HepG2 (cell line): ENCODE results near the gene DDX28.

Experiments
- EP300 ChIP-seq, 3 experiments: sonication (generic) in 1 of 3; formaldehyde crosslinking in 1 of 3; IDR thresholded peaks; 2 replicates each; pipeline versions ENCODE4 v1.5.1 to v1.6.1; 2011 to 2020; ENCODE audit warnings: low read depth in 2 of 3, low read length in 2 of 3, borderline replicate concordance in 1 of 3, improper control_type of control experiment in 1 of 3, mild to moderate bottlenecking in 1 of 3, missing genetic modification reagents in 1 of 3, moderate library complexity in 1 of 3
- FOXM1 ChIP-seq: sonication (generic); formaldehyde crosslinking; IDR thresholded peaks from 2 replicates; pipeline ENCODE4 v1.5.0; 2020; ENCODE audit warnings: missing genetic modification reagents
- HDAC2 ChIP-seq: sonication (generic); formaldehyde crosslinking; IDR thresholded peaks from 2 replicates; pipeline ENCODE4 v1.4.0; 2020; ENCODE audit warnings: missing genetic modification reagents
- ZNF546 ChIP-seq: sonication (generic); formaldehyde crosslinking; conservative IDR thresholded peaks from 2 replicates; pipeline ENCODE4 v1.8.1; 2023; ENCODE audit warnings: mild to moderate bottlenecking, missing genetic modification reagents
- ZNF841 ChIP-seq: sonication (generic); formaldehyde crosslinking; IDR thresholded peaks from 2 replicates; pipeline ENCODE4 v1.8.1; 2023; ENCODE audit warnings: missing genetic modification reagents, borderline replicate concordance
- TF ChIP-seq, protein P1 (sequence below): sonication (generic); formaldehyde crosslinking; IDR thresholded peaks from 2 replicates; pipeline ENCODE4 v1.5.0; 2020; ENCODE audit warnings: mild to moderate bottlenecking, missing genetic modification reagents, moderate library complexity
- TF ChIP-seq, protein P2 (sequence below): sonication (generic); formaldehyde crosslinking; IDR thresholded peaks from 2 replicates; pipeline ENCODE4 v1.8.1; 2023; ENCODE audit warnings: missing genetic modification reagents, inconsistent platforms, borderline replicate concordance

DNA sequence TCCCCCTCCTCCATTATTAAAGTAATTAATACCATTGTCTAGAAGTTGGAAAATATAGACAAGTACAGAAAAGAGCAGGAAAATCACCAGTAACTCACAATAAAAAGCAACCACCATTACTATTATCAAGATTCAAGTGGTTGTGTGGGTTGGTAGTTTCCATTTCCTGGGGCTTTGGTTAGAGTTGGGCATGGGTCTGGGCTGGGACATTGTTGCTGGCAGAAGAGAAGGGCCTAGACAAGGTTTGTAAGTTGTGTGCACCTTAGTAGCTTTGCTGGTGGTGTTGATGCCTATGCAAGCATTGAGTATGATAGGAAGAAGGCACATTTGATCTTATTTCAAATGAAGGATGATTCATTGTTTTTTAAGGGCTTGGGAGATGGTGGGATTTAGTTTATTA, 36.8 kb upstream of the DDX28 start:
- TF ChIP-seq EP300 (IDR thresholded peaks at IDR 0.05; ENCODE audit: low read depth in 2 of 2, low read length in 2 of 2) (no peak), EP300 (CRISPR knock-in tag; IDR thresholded peaks at IDR 0.05; ENCODE audit: borderline replicate concordance) (no peak), ZNF546 (no peak), HDAC2 (CRISPR knock-in tag) (no peak), FOXM1 (no peak), ZNF841 (no peak)
- TF ChIP-seq, protein P1, sequence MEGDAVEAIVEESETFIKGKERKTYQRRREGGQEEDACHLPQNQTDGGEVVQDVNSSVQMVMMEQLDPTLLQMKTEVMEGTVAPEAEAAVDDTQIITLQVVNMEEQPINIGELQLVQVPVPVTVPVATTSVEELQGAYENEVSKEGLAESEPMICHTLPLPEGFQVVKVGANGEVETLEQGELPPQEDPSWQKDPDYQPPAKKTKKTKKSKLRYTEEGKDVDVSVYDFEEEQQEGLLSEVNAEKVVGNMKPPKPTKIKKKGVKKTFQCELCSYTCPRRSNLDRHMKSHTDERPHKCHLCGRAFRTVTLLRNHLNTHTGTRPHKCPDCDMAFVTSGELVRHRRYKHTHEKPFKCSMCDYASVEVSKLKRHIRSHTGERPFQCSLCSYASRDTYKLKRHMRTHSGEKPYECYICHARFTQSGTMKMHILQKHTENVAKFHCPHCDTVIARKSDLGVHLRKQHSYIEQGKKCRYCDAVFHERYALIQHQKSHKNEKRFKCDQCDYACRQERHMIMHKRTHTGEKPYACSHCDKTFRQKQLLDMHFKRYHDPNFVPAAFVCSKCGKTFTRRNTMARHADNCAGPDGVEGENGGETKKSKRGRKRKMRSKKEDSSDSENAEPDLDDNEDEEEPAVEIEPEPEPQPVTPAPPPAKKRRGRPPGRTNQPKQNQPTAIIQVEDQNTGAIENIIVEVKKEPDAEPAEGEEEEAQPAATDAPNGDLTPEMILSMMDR (CRISPR knock-in tag): no peak
- TF ChIP-seq, protein P2, sequence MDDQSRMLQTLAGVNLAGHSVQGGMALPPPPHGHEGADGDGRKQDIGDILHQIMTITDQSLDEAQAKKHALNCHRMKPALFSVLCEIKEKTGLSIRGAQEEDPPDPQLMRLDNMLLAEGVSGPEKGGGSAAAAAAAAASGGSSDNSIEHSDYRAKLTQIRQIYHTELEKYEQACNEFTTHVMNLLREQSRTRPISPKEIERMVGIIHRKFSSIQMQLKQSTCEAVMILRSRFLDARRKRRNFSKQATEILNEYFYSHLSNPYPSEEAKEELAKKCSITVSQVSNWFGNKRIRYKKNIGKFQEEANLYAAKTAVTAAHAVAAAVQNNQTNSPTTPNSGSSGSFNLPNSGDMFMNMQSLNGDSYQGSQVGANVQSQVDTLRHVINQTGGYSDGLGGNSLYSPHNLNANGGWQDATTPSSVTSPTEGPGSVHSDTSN: no peak
